Ovary (tissue), 3 donors: Measurements from ENCODE around the gene BID.

Source experiments
- CTCF ChIP-seq, 3 donors: fragments of 450-650 bp in 2 of 3; fragments of 200-600 bp in 1 of 3; IDR thresholded peaks; one replicate each; pipeline versions ENCODE4 v1.5.1 to v1.8.0; 2016 to 2022; ENCODE audit warnings: antibody characterized with exemption in 3 of 3, mild to moderate bottlenecking in 1 of 3
- POLR2A ChIP-seq: fragments of 450-650 bp; IDR thresholded peaks from one replicate; pipeline ENCODE4 v1.6.1; 2017; ENCODE audit warnings: antibody characterized with exemption, mild to moderate bottlenecking, moderate library complexity
- donor health status: DM: no; HTN: no; CAD: no.

- no peak for TF ChIP-seq CTCF (IDR thresholded peaks at IDR 0.05)
- no peak for TF ChIP-seq POLR2A
Observed at GRCh38 chr22:17792854-17793434, 18.7 kb upstream of the BID start.
